Keratinocyte (primary cell): Measurements from ENCODE around the gene GNAI1.

Experiments
- EZH2 ChIP-seq: IDR thresholded peaks from one replicate; pipeline ENCODE4 v1.6.1; 2012; ENCODE audit warnings: inconsistent platforms, mild to moderate bottlenecking, low read length, moderate library complexity
- TF ChIP-seq, protein P1 (sequence below), 3 experiments: IDR thresholded peaks in 1 of 3; conservative IDR thresholded peaks in 1 of 3; optimal IDR thresholded peaks in 1 of 3; 2 replicates in 2 of 3; 3 replicates in 1 of 3; pipeline versions ENCODE3 to v1.5.1; 2011; ENCODE audit warnings: low read length in 3 of 3, mild to moderate bottlenecking in 3 of 3, moderate library complexity in 2 of 3, control low read depth in 1 of 3, inconsistent platforms in 1 of 3; ENCODE audit not compliant: insufficient read depth in 2 of 3; ENCODE audit errors: extremely low read depth in 1 of 3

GRCh38 chr7:80226629-80227028 is 92.0 kb downstream of the GNAI1 start:
- TF ChIP-seq, protein P1, sequence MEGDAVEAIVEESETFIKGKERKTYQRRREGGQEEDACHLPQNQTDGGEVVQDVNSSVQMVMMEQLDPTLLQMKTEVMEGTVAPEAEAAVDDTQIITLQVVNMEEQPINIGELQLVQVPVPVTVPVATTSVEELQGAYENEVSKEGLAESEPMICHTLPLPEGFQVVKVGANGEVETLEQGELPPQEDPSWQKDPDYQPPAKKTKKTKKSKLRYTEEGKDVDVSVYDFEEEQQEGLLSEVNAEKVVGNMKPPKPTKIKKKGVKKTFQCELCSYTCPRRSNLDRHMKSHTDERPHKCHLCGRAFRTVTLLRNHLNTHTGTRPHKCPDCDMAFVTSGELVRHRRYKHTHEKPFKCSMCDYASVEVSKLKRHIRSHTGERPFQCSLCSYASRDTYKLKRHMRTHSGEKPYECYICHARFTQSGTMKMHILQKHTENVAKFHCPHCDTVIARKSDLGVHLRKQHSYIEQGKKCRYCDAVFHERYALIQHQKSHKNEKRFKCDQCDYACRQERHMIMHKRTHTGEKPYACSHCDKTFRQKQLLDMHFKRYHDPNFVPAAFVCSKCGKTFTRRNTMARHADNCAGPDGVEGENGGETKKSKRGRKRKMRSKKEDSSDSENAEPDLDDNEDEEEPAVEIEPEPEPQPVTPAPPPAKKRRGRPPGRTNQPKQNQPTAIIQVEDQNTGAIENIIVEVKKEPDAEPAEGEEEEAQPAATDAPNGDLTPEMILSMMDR (optimal IDR thresholded peaks at IDR 0.05 in 1 of 3, IDR thresholded peaks at IDR 0.05 in 1 of 3, conservative IDR thresholded peaks at IDR 0.05 in 1 of 3; ENCODE audit: extremely low read depth in 1 of 3, insufficient read depth in 2 of 3, low read length in 3 of 3): no peak
- TF ChIP-seq EZH2: no peak
